ENCODE data around the gene GPC6.

The GPC6 gene

DNA sequence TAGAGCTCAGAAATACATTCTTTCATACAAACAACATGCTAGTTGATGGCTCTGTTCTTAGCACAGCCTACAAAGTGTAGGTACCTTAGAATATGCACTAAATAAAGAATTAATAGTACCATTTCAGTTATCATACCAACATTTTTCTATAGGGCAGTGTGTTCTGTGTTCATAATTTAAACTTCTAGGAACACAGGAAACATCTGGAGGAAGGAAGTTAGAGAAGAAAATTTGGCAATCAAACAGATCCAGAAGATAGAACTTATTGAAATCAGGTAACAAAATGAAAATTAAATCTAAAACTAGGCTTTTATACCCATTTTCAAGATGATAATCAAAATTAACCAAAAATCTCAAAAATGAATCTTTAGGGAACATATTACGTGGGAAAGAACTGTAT, 725.3 kb downstream of the GPC6 start (continued):
- TF ChIP-seq ZNF121 (tag by site-specific recombination; IDR thresholded peaks at IDR 0.05), result no peak
- TF ChIP-seq ZNF114 (tag by site-specific recombination; IDR thresholded peaks at IDR 0.05), result no peak
- TF ChIP-seq ZBTB21 (tag by site-specific recombination; IDR thresholded peaks at IDR 0.05), result no peak
- TF ChIP-seq ZNF549 (tag by site-specific recombination; IDR thresholded peaks at IDR 0.05), result no peak

DNA sequence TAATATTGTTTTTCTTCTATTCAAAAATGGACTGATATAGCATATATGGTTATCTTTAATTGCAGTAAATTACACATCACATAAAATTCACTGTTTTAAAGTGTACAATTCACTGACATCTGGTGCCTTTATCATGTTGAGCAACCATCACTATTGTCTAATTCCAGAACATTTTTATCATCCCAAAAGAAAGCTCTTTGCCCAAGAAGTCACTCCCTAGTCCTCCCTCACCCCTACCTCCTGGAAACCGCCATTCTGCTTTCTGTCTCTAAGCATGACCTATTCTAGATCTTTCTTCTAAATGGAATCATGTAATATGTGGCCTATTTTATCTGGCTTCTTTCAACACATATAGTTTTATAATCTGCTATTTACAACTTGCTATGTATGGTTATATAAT, 727.2 kb downstream of the GPC6 start:
- CTCF ChIA-PET, result no interaction called here

GRCh38 chr13:93955904-93956303, 729.3 kb downstream of the GPC6 start:
- ChIA-PET CTCF (interaction anchor here (0.6 kb wide), 1 partner anchor 175 kb away, joined by 3 read pairs; no protein-coding TSS in a partner anchor), POLR2A (no interaction called here)
- H3K27ac ChIP-seq (ENCODE audit: extremely low read depth, low read depth, low read length), result no peak overlapping the region

More for the DNA sequence above, 727.2 kb downstream of the GPC6 start:
- Histone ChIP-seq H3K4me1 (ENCODE audit: control insufficient read depth, insufficient read depth, low read length) (no peaks in the 10 kb centered on the region), H3K27ac (ENCODE audit: extremely low read depth, low read depth, low read length) (no peak overlapping the region), H3K36me3 (ENCODE audit: control insufficient read depth in 2 of 2, insufficient read depth in 1 of 2, low read length in 2 of 2) (no peaks in the 10 kb centered on the region), H3K9me3 (ENCODE audit: control insufficient read depth, insufficient read depth, low read depth, low read length) (no peaks in the 10 kb centered on the region), H3K4me3 (ENCODE audit: low read depth, low read length) (no peak overlapping the region)
- POLR2A ChIA-PET, result no interaction called here
- TF ChIP-seq ZNF266 (tag by site-specific recombination; IDR thresholded peaks at IDR 0.05; ENCODE audit: low read depth) (no peak), ZNF76 (tag by site-specific recombination; IDR thresholded peaks at IDR 0.05; ENCODE audit: borderline replicate concordance, low read depth) (no peak)

More at GRCh38 chr13:93955904-93956303, 729.3 kb downstream of the GPC6 start:
- Histone ChIP-seq H3K4me1 (ENCODE audit: control insufficient read depth, insufficient read depth, low read length) (no peaks in the 10 kb centered on the region), H3K36me3 (ENCODE audit: control insufficient read depth in 2 of 2, insufficient read depth in 1 of 2, low read length in 2 of 2) (no peaks in the 10 kb centered on the region), H3K4me3 (ENCODE audit: low read depth, low read length) (no peak overlapping the region), H3K9me3 (ENCODE audit: control insufficient read depth, insufficient read depth, low read depth, low read length) (no peaks in the 10 kb centered on the region)
- TF ChIP-seq ZNF621 (tag by site-specific recombination; IDR thresholded peaks at IDR 0.05), result no peak
- TF ChIP-seq ZNF639 (tag by site-specific recombination; IDR thresholded peaks at IDR 0.05), result no peak
- no peak for TF ChIP-seq ZNF521 (tag by site-specific recombination; IDR thresholded peaks at IDR 0.05)
- TF ChIP-seq ZNF585B (tag by site-specific recombination; IDR thresholded peaks at IDR 0.05), result no peak
- no peak for TF ChIP-seq ZNF548 (tag by site-specific recombination; IDR thresholded peaks at IDR 0.05)
- no peak for TF ChIP-seq SETDB1 (IDR thresholded peaks at IDR 0.05; ENCODE audit: insufficient read length, low read length)
- TF ChIP-seq ZNF571 (tag by site-specific recombination; IDR thresholded peaks at IDR 0.05), result no peak
- no peak for TF ChIP-seq ZBTB11 (tag by site-specific recombination; conservative IDR thresholded peaks at IDR 0.05; ENCODE audit: low read depth)
- TF ChIP-seq REST (tag by site-specific recombination; IDR thresholded peaks at IDR 0.05), result no peak
- TF ChIP-seq, protein P1, sequence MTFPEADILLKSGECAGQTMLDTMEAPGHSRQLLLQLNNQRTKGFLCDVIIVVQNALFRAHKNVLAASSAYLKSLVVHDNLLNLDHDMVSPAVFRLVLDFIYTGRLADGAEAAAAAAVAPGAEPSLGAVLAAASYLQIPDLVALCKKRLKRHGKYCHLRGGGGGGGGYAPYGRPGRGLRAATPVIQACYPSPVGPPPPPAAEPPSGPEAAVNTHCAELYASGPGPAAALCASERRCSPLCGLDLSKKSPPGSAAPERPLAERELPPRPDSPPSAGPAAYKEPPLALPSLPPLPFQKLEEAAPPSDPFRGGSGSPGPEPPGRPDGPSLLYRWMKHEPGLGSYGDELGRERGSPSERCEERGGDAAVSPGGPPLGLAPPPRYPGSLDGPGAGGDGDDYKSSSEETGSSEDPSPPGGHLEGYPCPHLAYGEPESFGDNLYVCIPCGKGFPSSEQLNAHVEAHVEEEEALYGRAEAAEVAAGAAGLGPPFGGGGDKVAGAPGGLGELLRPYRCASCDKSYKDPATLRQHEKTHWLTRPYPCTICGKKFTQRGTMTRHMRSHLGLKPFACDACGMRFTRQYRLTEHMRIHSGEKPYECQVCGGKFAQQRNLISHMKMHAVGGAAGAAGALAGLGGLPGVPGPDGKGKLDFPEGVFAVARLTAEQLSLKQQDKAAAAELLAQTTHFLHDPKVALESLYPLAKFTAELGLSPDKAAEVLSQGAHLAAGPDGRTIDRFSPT (tag by site-specific recombination; IDR thresholded peaks at IDR 0.05), result no peak
- TF ChIP-seq, protein P2, sequence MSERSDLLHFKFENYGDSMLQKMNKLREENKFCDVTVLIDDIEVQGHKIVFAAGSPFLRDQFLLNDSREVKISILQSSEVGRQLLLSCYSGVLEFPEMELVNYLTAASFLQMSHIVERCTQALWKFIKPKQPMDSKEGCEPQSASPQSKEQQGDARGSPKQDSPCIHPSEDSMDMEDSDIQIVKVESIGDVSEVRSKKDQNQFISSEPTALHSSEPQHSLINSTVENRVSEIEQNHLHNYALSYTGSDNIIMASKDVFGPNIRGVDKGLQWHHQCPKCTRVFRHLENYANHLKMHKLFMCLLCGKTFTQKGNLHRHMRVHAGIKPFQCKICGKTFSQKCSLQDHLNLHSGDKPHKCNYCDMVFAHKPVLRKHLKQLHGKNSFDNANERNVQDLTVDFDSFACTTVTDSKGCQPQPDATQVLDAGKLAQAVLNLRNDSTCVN (tag by site-specific recombination; optimal IDR thresholded peaks at IDR 0.05), result no peak
- TF ChIP-seq ZSCAN23 (tag by site-specific recombination; IDR thresholded peaks at IDR 0.05), result no peak
- TF ChIP-seq ZBTB49 (tag by site-specific recombination; IDR thresholded peaks at IDR 0.05; ENCODE audit: low read depth), result no peak
- no peak for TF ChIP-seq ZNF114 (tag by site-specific recombination; IDR thresholded peaks at IDR 0.05)
- no peak for TF ChIP-seq ZBTB21 (tag by site-specific recombination; IDR thresholded peaks at IDR 0.05)
